ENCODE results near the gene ZNF483.

The ZNF483 gene

DNA sequence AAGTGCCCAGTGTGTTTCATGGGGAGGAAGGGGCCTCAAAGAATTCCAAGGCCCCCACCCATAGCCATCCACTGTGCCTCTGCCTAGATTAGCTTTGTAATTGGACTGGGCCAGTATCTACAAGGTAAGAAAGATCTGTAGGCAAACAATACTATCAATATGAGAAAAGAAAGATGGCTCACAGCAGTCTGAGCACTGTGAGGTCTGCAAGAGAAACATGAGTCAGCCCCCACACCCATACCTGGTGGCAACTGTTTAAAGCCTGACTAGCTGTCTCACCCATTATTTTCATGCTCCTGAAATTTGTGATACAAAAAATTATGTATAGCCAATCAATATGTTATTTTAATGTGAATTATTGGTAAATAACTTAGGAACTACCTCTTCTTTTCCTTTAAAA lies 10.0 kb upstream of the ZNF483 start:
- ChIA-PET POLR2A (no interaction called here), CTCF (no interaction called here)
- DNase-seq (ENCODE audit: extremely low spot score): no peak
- TF ChIP-seq, protein P1, sequence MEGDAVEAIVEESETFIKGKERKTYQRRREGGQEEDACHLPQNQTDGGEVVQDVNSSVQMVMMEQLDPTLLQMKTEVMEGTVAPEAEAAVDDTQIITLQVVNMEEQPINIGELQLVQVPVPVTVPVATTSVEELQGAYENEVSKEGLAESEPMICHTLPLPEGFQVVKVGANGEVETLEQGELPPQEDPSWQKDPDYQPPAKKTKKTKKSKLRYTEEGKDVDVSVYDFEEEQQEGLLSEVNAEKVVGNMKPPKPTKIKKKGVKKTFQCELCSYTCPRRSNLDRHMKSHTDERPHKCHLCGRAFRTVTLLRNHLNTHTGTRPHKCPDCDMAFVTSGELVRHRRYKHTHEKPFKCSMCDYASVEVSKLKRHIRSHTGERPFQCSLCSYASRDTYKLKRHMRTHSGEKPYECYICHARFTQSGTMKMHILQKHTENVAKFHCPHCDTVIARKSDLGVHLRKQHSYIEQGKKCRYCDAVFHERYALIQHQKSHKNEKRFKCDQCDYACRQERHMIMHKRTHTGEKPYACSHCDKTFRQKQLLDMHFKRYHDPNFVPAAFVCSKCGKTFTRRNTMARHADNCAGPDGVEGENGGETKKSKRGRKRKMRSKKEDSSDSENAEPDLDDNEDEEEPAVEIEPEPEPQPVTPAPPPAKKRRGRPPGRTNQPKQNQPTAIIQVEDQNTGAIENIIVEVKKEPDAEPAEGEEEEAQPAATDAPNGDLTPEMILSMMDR (IDR thresholded peaks at IDR 0.05; ENCODE audit: control extremely low read depth, extremely low read depth, low read depth, missing control alignments): no peak

- DNase-seq (ENCODE audit: extremely low spot score): no peak
- ChIA-PET CTCF (interaction anchor here (1.1 kb wide), 1 partner anchor 11 kb away, joined by 4 read pairs; no protein-coding TSS in a partner anchor), POLR2A (no interaction called here)
- TF ChIP-seq, protein P1 (IDR thresholded peaks at IDR 0.05; ENCODE audit: control extremely low read depth, extremely low read depth, low read depth, missing control alignments): no peak
Observed at GRCh38 chr9:111516061-111516465, 8.9 kb upstream of the ZNF483 start.

GRCh38 chr9:111524731-111525055 lies 286 bp upstream of the ZNF483 start:
- ChIA-PET POLR2A (no interaction called here), CTCF (no interaction called here)
- no peak for DNase-seq (ENCODE audit: extremely low spot score)
- TF ChIP-seq, protein P1 (IDR thresholded peaks at IDR 0.05; ENCODE audit: control extremely low read depth, extremely low read depth, low read depth, missing control alignments): no peak

GRCh38 chr9:111527347-111527746 lies 2.4 kb downstream of the ZNF483 start:
- ChIA-PET CTCF (interaction anchor here (0.8 to 1.5 kb wide), 2 partner anchors 11 to 14 kb away, joined by 4 read pairs; no protein-coding TSS in a partner anchor), POLR2A (no interaction called here)
- TF ChIP-seq, protein P1 (IDR thresholded peaks at IDR 0.05; ENCODE audit: control extremely low read depth, extremely low read depth, low read depth, missing control alignments): no peak
- no peak for DNase-seq (ENCODE audit: extremely low spot score)

DNA sequence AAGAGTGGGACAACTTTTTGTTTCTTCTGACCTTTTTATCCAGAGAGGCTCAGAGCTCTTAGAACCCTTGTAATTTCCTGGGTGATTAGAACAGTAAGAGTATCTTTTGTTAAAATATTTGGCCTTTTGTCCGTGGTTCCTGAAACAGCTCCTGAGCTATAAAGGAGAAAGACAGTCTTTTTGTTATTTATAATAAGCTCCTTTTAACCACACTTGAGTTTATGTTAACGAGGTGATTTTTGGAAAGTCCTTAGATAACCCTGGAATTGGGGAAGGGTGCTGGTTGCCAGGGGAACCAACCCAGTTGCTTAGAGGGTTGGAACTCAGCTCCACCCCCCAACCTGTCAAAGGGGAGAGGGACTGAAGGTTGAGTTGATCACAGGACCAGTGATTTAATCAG lies 4.8 kb downstream of the ZNF483 start:
- ChIA-PET CTCF (interaction anchor here (1.6 kb wide), 1 partner anchor 9 kb away, joined by 5 read pairs; no protein-coding TSS in a partner anchor), POLR2A (no interaction called here)
- no peak for DNase-seq (ENCODE audit: extremely low spot score)
- TF ChIP-seq, protein P1 (IDR thresholded peaks at IDR 0.05; ENCODE audit: control extremely low read depth, extremely low read depth, low read depth, missing control alignments): no peak

GRCh38 chr9:111531716-111532115 lies 6.7 kb downstream of the ZNF483 start:
- ChIA-PET CTCF (no interaction called here), POLR2A (no interaction called here)
- no peak for DNase-seq (ENCODE audit: extremely low spot score)
- TF ChIP-seq, protein P1 (IDR thresholded peaks at IDR 0.05; ENCODE audit: control extremely low read depth, extremely low read depth, low read depth, missing control alignments): no peak
